Left forelimb (tissue), 1 donor: ENCODE results near the gene TOPBP1.
"Not testable (repeated sequence)": the region's sequence is repeated elsewhere in the genome, so short reads cannot be mapped to it uniquely, and the experiment has no call there.

Source experiments
- DNase-seq: peaks from one replicate; pipeline ENCODE4 v3.0.0-alpha.2; 2018; ENCODE audit warnings: low spot score

TOPBP1 gene

DNA sequence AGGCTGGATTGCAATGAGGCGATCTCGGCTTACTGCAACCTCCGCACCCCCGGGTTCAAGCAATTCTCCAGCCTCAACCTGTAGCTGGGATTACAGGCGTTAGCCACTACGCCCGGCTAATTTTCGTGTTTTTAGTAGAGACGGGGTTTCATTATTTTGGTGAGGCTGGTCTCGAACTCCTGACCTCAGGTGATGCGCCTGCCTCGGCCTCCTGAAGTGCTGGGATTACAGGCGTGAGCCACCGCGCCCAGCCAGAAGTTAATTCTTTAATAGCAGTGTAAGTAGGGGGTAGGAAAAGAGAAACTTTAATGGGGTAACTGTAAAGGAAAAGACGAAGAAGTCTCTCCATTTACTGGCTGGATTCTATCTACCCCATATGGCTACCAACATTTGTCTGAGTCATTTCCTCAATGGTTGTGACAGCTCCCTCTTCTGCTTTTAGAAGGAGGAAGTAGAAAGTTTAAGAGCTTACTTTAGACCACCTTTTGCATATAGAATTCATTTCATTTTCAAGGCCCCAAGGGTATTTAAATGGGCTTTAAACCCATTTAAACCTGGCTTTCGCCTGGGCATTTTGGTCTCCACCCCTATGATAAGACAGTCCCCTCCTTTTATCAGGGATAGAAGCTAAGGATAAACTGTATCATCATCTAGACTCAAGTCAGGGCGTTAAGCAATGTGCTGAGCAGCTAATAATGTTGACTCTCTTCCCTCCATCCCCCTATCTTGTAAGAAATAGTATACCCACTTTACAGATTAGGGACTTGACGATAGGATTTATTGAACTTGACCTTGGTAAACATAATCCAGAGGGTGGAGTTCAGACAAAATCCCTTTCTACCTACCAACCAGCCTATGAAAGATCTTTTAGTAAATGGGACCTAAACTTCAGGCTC, 89.3 kb downstream of the TOPBP1 start:
- no peak for DNase-seq

- no peak for DNase-seq
Measured at GRCh38 chr3:133570937-133571320, 90.8 kb downstream of the TOPBP1 start.

DNA sequence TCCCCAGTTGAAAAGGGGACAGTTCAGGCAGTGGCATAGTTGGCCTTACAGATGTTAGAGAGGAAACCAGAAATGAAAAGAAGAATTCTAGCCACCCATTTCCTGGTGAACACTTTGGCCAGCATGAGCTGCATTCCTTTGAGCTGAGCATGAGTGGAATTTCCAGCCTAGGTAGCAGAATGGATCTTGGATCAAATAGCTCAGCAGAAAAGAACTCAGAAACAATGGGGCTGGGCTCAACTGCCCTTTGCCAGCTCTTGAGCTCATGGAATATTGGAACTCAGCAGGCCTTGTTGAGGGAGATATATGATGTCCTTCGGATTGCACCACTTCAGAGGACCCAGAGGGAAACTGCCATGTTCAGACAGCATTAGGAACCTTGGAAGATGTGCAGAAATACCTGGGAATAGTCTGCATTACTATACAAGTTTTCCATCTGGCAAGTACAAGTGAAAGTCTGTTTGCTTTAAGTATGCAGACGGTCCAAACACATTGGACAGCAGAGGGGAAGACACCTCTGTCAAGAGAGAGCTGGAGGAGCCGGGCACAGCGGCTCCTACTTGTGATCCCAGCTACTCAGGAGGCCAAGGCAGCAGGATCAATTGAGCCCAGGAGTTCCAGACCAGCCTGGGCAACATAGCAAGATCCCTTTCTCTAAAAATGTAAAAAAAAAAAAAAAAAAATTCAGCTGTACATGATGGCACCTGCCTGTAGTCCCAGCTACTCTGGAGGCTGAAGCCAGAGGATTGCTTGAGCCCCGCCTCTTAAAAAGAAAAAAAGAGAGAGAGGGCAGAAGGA, 91.4 kb downstream of the TOPBP1 start:
- DNase-seq, result no peak

DNA sequence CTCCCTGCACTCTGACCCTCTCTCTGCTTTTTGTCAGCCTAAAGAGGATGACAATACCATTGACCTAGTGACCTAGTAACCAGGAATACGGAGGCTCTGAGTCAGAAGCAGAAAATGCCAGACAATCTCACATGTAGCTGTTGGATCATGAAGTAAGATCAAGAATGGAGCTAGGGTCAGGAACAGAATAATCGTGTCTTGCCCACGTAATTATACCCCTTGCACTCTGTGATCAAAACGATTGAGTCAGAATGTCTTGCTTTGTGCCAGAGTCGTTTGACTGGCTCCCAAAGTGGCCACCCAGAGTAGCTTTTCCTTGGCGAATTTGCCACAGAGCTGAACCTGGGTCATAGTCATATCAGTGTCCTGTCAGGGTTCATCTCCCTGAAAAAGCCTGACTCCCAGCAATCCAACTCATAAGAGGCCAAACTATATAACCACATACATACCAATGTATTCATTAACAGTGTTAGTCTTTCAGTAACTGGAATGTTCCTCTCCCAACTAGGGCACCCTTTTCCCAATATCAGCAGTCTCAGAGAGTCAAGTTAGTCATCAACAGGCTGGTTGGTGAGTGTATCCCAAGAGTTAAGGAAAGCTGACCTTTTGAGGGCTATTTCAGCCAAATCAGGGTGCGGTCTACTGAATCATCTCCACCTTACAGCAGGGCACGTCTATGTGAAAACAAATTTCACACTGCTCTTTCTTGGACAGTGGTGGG, 93.3 kb downstream of the TOPBP1 start:
- no peak for DNase-seq

DNA sequence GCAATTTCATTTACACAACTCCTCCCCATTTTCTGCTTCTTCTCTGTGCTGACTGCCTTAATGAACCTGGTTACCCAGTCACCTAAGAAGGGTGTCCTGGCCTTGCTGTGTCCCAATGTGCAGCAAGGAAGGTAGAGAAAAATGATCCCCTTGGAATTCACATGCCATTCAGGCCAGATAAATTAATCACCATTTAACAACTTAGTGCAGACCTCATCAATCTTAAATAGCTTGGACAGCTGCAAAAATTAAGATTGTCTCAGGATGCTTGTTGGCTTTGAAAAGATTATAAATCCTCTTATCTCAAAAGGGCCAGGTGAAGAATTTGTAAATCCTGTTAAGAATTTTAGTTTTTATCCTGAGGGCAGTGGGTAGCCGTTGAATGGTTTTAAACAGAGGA, 97.9 kb downstream of the TOPBP1 start:
- DNase-seq, result no peak

DNA sequence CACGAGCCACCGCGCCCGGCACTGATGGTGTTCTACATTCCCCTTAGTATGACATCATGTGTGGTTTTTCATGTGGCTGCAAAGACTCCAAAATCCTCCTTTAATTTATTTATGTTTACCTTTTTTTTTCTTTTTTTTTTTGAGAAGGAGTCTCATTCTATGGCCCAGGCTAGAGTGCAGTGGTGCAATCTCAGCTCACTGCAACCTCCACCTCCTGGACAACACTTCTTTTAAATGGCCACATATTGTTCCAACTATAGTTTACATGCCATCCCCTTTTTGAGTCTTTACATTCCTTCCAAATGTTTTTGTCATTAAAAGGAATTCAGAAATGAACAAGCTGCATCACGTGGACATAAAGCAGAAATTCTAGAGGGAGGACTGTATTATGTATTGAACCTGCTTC, 98.6 kb downstream of the TOPBP1 start:
- DNase-seq, result no peak

GRCh38 chr3:133562376-133562775, 99.4 kb downstream of the TOPBP1 start:
- DNase-seq, result no peak

GRCh38 chr3:133561679-133562078, 100.1 kb downstream of the TOPBP1 start:
- no peak for DNase-seq

DNA sequence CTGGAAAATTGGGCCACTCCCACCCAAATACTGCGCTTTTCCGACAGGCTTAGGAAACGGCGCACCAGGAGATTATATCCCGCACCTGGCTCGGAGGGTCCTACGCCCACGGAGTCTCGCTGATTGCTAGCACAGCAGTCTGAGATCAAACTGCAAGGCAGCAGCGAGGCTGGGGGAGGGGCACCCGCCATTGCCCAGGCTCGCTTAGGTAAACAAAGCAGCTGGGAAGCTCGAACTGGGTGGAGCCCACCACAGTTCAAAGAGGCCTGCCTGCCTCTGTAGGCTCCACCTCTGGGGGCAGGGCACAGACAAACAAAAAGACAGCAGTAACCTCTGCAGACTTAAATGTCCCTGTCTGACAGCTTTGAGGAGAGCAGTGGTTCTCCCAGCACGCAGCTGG, 110.2 kb downstream of the TOPBP1 start:
- DNase-seq, result not testable (repeated sequence)
